NCI-H2196 treated with DMSO at 0.1 percent for 48 hours (cell line): ENCODE results near the gene FAM222B.

ENCODE experiments used
- DNase-seq: peaks from one replicate; lab custom pipeline; 2025; ENCODE audit not compliant: unreplicated experiment; lab: John Stamatoyannopoulos, UW

Gene FAM222B

DNA sequence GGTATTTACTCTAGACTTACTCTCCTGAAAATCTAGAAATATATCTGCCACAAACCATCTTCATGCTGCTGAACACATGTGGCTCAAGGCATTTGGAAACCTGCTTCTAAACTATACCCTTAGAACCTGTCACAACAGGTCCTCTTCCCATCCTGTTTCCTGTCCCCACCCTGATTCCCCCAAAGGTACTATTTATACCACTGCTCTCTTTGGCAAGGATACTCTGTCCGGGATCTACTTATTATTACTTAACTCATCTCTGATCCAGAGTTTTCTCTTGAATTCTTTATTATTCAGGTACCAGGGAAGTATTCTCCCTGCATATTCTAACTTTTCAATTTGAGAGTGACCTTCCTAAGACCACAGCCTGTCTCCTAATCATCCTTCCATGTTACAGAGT, 65.4 kb downstream of the FAM222B start:
- no peak for DNase-seq

DNA sequence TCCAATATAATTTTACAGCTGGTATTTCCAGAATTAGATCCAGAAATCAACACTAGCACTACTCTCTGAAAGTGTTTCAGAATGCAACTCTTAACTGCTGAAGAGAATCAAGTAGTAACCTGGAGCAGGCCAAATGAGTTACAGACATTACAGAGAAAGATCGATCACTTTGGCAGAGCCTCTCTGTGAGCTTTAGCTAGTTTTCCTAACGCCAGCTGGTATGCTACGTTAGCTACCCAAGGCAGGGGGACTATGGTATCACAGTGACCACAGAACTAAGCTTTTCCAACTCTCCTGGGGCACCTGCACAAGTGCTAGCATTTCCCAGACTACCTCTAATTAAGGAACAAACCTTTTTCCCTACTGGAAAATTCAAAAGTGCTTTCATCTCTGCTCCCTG, 68.4 kb downstream of the FAM222B start:
- DNase-seq = no peak

DNA sequence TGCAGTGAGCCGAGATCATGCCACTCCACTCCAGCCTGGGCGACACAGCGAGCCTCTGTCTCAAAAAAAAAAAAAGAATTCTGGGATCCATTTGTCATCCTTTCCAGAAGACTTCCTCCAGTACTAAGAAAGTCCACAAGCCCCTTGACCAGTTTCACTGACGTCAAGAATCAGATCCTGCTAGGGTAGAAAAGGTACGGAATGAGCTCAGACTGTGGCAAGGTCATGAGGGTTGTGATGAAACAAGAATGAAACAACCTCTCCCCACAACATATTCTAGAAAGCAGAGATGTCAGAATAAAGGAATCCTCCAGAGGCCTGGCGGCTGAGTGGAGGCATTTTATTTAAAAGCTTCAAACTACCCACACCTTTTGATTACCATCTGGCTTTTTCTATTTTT, 68.9 kb downstream of the FAM222B start:
- no peak for DNase-seq

DNA sequence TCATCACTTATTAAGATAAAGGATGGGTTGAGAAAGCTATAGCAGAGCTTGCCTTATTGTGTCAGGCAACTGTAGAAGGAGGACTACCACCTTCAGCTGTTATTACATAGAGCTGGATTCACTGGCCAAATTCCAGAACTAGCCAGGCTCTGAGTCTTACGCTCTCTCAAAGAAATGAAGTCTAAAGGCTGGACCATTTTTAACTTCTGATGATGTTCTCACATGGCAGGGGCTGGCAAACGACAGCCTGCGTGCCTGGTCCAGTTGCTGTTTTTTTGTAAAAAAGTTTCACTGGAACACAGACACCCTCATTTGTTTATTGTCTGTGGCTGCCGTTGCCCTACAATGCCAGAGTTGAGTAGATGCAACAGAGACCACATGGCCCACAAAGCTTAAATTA, 77.6 kb downstream of the FAM222B start:
- DNase-seq = no peak

DNA sequence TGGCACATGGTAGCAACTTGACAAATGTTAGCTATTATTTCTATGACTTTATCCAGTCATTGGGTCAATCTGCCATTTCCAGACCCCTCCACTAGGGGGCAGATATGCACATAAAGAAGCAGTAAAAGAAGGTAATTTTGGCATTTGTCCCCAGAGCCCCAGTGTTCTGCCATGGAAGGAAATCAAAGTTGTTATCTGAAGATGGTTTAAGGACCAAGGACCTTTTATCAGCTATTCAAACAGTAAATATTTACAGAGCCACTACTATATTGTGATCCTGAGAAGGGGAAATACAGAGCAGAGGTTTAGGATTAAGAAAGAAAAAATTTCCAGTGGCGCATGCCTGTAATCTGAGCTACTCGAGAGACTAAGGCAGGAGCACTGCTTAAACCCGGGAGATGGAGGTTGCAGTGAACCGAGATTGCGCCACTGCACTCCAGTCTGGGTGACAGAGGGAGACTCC, 78.8 kb downstream of the FAM222B start:
- peak; percentile 22 for DNase-seq

DNA sequence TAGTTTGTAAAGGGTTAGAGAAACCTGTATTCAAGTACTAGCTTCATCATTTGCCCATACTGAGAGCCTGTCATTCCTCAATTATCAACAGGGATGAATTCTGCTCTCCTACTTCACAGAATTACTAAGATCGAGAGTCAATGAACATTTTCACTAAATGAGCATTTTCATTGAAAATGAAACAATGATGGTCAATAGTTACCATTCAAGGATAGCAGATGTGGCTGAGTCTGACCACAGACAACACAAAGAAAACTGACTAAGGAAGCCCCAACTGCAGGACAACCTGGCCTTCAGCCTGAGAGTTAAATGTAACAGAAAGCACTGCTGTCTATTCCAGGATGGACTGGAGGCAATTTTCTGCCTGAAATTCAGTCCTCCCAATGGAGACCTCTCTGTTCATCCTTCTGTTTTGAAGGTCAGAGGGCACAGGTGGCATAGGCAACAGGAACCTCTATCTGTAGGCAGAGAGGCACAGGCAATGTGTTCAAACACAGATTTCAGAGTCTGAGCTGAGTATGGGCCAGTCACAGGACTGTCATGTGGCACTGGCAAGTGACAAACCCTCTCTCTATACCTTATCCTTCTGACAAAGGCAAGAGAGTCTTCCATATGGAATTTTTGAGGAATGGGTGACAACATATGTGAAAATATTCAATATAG, 79.3 kb downstream of the FAM222B start:
- DNase-seq = no peak

DNA sequence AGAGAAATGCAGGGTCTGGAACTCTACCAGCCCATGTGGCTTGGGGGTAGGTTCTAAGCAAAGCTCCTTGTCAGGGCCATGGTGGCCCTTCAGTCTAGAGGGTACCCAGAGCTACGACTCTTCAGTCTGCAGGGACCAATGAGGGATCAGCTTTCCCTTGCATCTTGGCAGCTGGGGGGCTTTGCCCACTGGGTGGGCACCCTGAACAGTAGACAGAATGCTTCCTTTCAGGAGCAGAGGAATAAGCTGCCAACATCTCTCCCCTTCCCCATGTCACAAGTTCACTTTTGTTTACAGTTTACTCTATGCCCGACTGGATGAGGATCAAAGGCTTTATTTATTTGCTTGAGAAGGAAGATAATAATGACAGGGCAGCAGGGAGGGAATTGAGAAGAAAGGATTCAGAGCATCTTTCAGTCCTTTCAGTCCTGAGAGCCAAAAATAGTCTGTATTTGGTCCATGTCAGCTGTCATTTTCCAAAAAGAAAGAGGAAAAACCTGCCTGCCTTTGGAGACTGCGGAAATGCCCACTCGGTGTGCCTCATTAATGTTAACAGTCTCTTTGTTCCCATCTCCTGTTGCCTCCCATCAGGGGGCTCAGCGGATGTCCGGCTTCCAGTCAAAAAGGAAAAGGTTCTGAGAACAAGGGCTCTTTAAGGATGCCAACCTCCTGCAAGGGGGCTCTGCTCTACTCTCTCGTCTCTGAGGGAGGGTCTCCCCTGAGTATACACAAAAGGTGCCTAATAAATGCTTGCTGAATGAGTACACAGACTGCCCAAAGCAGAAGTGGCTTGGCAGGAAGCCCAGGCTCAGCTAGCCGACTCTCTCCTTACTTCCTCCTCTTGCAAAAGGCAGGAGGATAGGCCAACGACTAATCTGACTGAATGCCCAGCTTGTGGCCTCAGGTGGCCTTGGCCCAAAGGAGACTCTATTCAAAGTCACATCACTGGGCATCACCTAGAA, 81.7 kb downstream of the FAM222B start:
- peak; percentile 37 for DNase-seq

DNA sequence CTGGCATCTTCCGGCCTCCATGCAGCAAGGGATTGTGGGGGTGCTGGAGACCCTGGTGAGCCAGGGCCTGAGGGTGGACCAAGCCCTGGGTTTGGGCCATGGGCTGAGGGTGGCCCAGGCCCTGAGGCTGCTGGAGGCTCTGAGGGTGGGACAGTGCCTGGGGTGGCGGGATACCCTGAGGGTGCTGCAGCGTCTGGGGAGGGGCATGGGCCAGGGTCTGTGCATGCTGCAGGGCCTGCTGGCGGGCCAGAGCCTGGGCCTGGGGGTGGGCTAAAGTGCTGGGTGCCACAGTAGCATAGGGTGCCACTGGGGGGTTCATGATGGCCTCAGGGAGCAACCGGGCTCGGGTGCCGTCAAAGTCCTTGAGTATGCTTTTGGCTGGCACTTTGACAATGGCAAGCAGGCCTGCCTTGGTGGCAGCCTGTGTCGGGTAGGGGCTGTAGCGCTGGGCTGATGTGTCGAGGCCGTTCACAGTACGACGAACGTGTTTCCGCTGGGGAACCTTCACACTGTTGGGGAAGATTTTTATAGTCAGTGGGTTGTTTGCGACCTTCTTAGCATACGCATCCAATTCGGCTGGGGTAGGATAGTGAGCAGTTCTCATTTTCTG, 83.2 kb downstream of the FAM222B start:
- no peak for DNase-seq

DNA sequence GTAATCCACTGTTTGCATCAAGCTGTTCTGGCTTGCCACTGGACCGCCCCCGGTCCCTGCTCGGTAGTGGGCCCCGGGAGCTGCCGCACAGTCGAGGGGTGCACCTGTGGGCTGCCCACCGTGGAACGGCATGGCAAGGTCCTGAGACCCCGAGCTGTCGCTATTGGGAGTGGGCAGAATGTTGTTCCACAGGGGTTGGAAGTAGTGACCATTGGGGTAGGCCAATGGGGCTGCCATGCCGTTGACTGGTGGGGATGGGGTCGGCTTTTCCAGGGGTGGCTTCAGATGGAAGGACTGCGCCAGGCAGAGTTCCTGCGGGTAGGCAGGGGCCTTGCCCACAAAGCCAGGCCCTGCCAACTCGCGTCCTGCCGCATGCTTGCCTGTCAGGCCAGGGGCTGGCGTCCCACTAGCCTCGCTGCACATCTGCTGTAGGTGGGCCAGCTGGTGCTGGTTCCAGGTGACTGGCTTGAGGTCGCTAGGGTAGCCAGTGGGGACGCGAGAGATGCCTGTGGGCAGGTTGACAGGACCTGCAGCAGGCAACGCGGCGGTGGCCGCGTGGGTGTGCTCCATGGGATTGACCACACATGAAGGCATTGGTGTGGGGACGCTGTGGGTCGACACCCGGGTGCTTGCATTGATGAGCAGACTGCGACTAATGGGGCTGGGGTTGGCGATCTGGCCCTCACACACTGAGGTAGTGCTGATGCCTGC, 84.0 kb downstream of the FAM222B start:
- DNase-seq = no peak

DNA sequence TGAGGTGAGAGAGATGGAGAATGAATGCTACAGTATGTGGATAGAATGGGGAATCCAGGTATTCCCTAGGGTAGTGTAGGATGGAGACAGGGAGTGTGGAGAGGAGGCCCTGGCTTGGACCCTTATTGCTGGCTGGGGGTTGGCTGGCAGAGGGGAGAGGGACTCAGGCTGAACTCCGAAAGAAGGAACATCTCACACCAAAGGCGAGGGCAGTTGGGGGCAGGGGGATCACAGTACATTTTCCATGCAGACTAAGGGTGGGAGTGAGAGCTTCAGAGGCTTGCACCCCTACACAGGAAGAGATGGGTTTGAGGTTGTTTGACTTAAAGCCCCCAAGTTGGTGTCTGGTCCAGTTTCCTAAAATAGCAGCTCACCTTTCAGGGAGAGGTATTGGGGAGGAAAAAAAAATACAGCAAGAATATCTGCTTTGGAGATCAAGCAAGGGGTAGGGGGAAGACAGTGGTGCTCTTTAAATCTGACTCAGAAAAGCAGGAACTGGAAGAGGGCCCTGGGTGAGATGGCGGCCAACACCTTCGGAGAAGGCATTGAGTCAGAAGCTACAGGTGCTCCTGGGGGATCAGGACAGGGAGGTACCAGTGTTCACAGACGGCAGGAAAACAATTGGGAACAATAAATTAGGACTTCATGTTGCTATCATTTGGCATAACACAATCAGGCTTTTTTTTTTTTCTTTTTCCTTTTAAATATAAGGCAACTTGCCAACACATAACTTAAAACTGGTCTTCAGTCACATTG, 86.4 kb downstream of the FAM222B start:
- no peak for DNase-seq

DNA sequence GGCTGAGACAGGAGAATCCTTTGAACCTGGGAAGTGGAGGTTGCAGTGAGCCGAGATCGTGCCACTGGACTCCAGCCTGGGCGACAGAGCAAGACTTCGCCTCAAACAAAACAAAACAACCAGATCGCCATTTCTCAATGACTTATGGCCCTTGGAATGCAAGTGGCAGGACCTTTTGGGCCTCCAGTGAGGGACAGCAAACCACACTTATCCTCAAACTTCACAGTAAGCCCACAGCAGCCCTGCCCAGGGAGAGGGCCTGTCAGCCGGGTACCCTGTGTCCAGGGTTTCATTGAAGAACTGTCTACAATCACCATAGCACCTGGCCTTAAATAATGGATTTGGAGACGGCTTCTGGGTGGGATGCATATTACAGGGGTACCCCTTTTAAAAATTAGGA, 87.1 kb downstream of the FAM222B start:
- no peak for DNase-seq

DNA sequence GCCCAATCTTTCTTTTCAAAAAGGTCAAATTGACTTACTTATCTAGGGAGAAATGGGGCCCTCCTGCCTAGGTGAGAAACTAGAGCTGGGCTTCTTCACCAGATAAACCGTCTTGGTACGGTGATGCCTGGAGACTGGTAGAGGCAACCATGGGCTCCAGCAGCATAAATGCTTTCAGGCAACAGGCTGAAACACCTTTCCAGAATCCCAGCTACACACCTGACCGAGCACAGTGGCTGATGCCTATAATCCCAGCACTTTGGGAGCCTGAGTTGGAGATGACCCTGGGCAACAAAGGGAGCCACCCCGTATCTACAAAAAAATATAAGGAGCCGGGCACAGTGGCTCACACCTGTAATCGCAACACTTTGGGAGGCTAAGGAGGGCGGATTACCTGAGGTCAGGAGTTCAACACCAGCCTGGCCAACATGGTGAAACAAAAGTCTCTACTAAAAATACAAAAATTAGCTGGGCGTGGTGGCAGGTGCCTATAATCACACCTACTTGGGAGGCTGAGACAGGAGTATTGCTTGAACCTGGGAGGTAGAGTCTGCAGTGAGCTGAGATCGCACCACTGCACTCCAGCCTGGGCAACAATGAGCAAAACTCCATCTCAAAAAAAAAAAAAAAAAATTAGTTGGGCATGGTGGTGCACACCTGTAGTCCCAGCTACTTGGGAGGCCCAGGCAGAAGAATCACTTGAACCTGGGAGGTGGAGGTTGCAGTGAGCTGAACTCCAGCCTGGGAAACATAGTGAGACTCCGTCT, 90.8 kb downstream of the FAM222B start:
- no peak for DNase-seq

DNA sequence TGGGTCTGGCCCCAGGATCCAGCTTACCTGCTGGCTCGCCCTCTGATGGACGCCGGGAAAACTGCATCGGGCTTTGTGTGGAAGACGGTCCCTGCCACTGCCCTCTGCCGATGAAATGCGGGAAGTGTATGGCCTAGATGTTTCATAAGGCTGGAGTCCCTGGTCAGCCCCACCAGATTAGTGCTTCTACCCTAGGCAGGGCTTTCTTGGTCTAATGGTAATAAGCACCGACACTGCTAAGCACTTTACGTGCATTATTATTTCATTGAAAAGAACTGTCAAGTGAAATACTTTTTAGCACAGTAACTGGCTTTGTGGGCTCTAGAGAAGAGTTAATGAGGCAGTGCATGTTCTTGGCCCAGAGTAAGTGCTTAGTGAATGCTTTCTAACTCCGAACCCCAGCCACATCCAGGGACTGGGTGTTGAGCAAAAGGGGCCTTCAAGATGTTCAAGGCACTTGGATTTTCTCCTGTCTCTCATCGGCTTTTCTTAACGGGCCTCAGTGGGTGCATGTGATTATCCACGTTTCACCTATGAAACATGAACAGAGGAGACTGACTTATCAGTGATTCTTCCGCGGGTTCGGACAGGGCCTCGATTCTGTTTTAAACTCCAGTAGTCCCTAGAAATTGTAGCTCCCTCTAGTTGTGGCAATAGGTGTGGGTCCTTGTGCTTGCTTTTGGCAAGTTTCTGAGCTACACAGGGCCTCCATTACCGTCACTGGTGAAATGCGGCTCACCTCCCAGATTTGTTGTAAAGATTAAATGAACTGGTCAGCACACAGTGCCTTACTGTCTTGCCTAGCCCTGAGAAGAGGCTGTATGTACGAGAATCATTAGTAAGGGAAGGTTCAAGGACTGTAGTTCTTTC, 92.2 kb downstream of the FAM222B start:
- DNase-seq = peak; percentile 64

DNA sequence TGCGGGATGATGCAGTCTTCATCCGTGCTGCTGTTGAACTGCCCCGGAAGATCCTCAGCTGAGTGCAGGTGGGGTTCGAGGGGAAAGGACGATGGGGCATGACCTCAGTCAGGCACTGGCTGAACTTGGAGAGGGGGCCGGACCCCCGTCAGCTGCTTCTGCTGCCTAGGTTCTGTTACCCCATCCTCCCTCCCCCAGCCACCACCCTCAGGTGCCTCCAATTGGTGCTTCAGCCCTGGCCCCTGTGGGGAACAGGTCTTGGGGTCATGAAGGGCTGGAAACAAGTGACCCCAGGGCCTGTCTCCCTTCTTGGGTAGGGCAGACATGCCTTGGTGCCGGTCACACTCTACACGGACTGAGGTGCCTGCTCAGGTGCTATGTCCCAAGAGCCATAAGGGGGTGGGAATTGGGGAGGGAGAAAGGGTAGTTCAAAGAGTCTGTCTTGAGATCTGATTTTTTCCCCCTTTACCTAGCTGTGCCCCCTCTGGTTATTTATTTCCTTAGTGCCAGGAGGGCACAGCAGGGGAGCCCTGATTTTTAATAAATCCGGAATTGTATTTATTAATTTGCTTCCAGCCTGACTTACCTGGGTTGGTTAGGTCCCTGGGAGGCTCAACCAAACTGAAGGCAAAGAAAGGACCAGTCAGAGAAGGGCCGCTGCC, 92.9 kb downstream of the FAM222B start:
- DNase-seq = no peak

DNA sequence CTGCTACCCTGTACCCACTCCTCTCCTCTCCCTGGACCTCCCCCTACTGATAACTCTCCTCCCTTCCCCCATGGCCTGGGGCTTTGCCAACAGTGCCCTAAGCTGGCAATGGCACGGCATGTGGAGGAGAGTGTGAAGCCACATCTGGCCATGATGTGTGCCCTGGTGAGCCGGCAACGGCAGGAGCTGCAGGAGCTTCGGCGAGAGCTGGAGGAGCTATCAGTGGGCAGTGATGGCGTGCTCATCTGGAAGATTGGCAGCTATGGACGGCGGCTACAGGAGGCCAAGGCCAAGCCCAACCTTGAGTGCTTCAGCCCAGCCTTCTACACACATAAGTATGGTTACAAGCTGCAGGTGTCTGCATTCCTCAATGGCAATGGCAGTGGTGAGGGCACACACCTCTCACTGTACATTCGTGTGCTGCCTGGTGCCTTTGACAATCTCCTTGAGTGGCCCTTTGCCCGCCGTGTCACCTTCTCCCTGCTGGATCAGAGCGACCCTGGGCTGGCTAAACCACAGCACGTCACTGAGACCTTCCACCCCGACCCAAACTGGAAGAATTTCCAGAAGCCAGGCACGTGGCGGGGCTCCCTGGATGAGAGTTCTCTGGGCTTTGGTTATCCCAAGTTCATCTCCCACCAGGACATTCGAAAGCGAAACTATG, 93.6 kb downstream of the FAM222B start:
- no peak for DNase-seq

DNA sequence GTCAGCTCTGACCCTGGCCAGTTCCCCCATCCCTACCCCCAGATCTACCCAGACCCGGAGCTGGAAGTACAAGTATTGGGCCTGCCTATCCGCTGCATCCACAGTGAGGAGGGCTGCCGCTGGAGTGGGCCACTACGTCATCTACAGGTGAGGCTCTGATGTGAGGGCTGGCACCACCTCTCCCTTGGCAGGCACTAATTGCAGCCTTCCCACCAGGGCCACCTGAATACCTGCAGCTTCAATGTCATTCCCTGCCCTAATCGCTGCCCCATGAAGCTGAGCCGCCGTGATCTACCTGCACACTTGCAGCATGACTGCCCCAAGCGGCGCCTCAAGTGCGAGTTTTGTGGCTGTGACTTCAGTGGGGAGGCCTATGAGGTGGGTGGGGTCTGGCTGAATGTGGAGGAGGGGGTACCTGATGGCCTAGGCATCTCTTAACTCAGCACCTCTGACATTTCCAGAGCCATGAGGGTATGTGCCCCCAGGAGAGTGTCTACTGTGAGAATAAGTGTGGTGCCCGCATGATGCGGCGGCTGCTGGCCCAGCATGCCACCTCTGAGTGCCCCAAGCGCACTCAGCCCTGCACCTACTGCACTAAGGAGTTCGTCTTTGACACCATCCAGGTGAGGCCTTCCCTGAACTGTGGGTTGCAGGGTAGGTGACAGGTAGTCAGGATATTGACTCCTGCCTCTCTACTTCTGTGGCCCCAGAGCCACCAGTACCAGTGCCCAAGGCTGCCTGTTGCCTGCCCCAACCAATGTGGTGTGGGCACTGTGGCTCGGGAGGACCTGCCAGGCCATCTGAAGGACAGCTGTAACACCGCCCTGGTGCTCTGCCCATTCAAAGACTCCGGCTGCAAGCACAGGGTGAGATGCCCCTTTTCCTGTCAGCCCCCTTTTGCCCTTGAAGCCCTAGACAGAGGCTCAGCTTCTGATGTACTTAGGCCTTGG, 94.5 kb downstream of the FAM222B start:
- DNase-seq = no peak
